HG02571 (cell line): Measurements from ENCODE around the gene RPGRIP1.
"Not testable (repeated sequence)": the region's sequence is repeated elsewhere in the genome, so short reads cannot be mapped to it uniquely, and the experiment has no call there.

ENCODE experiments used
- ATAC-seq: cut with Tn5 transposase; IDR thresholded peaks from one replicate; pipeline ENCODE4 v1.9.1; 2021; ENCODE audit warnings: mild to moderate bottlenecking, moderate library complexity; ENCODE audit not compliant: unreplicated experiment

Gene RPGRIP1

GRCh38 chr14:21258005-21258888 lies 21.6 kb upstream of the RPGRIP1 start:
- no peak for ATAC-seq

DNA sequence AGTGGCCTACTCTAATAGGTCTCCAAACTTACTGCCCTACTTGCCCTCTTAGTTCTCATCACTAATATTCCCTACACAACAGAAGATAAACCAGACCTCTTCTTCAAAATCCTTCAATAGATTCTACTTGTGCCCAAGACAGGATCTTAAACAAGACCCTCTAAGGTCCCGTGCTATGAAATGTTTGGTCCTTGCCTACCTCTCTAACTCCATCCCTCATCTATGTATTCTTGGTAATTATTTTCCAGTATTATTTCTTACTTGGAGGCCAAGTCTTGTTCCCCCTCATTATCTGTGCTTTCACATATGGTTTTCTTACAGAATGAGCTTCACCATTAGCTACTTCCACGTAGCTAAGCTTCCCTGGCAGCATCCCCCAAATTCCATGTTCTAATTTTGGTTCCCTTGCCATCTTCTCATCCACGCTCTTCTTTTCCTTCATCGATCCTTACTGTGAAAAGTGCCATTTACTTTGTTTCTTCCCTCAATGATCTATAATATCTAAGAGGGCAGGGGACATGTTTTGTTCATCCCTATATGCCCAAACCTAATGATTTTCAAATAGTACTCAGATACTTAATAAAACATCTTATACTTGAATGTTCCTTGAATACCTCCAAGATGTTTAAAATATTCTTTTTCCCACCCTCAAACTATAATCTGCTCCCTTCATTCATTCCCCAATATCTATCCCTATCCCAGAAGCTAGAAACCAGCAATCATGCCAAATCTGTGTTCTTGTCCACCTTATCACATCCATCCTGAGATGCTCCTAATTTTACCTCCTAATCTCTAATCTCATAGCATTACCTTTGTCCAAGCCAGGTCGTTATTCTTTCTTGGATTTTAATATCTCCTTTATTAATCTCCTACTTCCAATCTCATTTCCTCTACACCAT lies 20.7 kb upstream of the RPGRIP1 start:
- no peak for ATAC-seq

- no peak for ATAC-seq
Measured at GRCh38 chr14:21261824-21262223, 18.1 kb upstream of the RPGRIP1 start.

- ATAC-seq: no peak
Measured at GRCh38 chr14:21262410-21262809, 17.5 kb upstream of the RPGRIP1 start.

DNA sequence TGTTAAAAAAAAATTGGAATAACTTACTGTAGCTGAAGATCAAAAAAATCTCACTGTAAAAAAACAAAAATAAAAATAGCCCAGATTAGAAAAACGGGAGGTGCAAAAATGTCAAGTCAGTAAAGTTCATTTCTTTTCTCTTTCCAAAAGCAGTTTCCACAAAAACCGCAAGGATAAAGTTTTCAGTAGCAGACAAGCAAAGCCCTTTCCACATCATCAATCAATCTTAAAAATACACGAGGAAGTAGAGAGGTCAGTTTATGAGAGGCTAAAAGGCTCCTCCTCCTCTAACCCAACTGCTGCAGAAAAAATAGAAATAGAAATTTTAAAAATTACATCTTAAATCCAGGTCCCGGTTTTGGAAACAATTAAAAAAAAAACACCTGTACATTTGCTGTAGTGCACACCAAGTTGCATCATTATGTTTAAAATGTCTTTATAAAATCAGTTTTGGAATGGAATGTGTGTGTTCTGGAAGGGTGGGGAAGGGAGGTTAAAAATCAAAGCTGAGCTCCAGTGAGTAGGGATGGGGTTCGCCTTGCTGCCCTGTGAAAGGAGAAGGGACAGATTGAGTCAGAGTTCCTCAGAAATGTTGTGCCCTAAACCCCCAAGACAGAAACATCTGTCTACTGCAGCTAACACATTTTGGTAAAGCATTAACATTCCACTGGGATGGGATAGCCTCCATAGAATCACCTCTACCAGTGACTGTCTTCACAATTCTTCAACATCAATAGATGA lies 16.4 kb upstream of the RPGRIP1 start:
- no peak for ATAC-seq

DNA sequence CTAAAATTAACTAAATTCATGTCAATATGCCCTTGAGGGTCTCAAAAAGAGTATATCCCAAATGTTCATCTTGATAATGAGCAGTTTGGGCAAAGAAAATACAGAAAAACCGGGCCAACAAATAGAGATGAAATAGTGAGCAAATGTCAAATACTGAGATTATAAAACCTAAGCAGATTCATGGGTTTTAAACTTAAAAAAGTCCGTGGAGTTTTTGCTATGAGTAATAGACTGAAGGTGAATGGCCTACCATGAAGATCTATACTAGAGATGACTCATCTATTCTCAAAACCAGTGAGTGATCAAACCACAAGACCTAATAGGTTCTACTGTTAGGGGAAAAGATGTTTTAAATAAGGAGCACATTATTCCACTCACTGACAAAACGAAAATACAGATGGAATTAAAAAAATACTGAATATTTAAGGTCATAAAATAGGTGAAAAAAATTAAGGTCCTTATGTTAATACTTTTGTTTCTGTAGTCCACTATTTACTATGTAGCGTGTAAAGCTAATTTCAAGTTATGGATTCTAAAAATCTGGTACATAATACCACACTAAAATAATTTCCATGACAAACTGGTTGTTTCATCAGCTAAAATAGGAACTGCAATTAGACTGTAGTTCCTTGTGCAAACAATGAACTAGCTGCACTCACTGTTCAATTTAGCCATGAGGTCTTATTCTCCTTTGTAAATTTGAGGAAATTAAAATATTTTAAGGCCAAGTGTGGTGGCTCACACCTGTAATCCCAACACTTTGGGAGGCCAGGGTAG lies 15.7 kb upstream of the RPGRIP1 start:
- peak; percentile 75 for ATAC-seq

GRCh38 chr14:21267431-21267845 lies 12.4 kb upstream of the RPGRIP1 start:
- ATAC-seq: no peak

DNA sequence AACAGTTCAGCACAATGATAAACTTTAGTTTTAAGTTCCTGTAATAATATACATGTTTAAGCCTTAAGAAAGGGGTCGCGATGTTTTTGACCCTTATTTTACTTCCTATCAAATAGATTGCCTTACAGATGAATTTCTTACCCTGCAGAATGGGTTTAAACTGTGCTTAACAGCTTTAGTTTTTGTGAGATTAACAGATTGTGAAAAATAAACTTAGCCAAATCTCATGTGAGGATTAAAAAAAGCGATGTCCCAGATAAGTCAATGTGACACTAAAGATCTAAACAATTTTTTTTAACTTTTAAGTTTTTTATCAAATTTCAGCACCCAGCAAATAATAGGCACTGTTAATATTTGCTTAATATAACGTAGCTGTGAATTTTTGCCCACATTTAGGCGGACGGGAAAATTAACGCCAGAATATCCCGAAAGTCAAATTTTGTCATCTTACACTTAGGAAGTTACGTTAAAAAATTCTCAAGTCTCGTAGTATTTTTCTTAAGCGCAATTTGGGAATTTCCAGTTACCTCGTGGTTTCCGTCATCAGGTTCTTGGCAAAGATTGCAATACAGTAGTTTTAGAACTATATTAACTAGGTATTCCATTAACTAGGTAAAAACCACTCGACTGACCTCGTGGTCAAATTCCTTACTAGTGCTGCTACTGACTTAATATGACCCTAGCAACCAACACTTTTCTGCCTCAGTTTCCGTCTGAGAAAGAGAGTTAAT lies 11.8 kb upstream of the RPGRIP1 start:
- no peak for ATAC-seq

DNA sequence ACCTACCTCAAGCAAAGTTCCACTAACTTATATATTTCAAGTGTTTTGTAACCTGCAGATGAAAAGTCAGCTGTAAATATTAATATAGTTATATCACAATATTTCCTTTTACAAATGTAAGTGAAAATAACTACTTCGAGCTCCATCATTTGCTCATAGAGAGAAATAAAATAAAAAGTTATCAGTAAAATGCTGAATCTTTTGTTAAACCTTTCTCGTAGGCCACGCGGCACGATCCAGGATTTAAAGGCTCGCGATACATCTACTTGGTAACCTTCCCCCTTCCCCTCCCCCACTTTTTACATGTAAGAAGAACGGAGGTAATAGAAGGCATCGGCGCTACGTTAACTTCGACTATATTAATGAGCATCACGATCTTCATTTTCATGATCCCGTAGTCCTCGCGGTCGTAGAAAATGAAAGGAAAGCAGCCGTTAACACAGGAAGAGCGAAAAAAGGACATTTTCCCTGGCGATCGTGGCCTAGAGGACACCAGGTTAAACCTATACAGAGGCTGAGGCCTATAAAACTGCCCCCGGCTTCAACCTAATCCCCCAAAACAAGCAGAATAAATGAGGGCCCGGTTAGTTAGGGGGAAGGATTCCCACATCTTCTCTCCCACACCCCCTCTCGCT lies 11.1 kb upstream of the RPGRIP1 start:
- ATAC-seq: no peak

DNA sequence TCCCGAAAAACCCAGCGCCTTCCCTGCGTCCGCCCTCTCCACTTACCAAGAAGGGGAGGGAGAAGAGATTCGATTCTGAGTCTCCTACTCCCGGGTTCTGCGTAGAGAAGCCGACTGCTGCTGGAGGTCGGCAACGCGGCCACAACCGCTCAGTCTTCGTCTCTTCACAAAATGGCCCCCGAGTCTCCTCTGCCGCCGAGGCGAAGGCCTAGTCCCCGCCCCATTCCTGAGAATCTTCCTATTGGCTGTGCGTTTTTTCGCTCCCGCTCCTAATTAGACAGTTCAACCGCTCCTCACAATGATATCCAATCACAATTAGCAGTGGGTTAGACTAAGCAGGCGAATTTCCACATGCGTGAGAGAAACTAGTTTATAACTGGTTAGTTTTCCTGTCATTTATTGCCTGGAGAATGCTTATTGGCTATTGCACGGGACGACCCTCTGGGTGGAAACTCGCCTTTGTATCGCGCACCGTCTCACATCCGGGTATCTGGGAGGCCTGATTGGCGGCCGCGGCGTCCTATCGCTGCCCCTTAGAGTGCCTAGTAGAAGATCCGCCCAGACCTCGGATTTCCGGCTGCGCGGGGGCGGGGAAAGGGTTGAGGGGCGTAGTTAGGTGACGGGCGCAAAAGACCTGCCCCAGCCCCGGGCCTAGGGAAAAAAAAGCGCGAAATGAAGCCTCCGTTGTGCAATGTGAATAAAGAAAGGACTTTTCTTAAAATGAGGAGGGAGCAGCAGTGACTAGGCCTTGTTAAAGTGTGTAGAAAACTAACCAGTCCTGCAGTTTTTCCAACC lies 10.4 kb upstream of the RPGRIP1 start, which contains the start of gene HNRNPC:
Gene HNRNPC (minus strand): TSS at position 191 of the 795 bp plus-strand sequence. CDS start 35,249 bp downstream, outside the sequence.
- peak; percentile 88 for ATAC-seq

DNA sequence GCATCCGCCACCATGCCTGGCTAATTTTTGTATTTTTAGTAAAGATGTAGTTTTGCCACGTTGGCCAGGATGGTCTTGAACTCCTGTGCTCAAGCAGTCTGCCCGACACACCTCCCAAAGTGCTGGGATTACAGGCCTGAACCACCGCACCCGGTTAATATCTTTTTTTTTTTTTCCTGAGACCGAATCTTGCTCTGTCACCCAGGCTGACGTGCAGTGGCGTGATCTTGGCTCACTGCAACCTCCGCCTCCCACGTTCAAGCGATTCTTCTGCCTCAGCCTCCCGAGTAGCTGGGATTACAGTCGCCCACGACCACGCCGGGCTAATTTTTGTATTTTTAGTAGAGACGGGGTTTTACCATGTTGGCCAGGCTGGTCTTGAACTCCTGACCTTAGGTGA lies 7.2 kb upstream of the RPGRIP1 start:
- not testable (repeated sequence) for ATAC-seq

- ATAC-seq: no peak
Measured at GRCh38 chr14:21275261-21275858, 4.5 kb upstream of the RPGRIP1 start.

DNA sequence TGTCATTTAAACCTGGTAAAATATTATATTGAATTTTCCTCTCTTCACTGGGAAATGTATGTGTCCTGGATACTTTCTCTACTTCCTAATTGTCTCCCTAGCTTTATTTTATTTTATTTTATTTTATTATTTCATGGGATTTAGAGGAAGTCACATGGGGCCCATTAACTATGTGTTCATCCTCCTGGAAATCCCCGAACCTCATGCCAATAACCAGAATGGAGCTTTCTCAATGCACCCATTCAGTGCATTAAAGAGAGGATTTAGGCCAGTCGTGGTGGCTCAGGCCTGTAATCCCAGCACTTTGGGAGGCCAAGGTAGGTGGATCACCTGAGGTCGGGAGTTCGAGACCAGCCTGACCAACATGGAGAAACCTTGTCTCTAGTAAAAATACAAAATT lies 1.3 kb upstream of the RPGRIP1 start:
- ATAC-seq: no peak

- not testable (repeated sequence) for ATAC-seq
Measured at GRCh38 chr14:21281917-21282316, 2.0 kb downstream of the RPGRIP1 start.

DNA sequence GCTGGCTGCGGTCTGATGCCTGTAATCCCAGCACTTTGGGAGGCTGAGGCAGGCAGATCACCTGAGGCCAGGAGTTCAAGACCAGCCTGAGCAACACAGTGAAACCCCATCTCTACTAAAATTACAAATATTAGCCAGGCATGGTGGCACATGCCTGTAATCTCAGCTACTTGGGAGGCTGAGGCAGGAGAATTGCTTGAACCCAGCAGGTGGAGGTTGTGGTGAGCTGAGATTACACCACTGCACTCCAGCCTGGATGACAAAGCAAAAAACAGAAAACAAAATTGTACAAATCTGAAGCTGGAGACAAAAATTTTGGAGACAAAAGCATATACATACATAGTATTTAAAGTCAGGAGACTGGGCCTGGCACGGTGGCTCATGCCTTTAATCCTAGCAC lies 6.6 kb downstream of the RPGRIP1 start:
- not testable (repeated sequence) for ATAC-seq

- ATAC-seq: no peak
Measured at GRCh38 chr14:21287168-21287567, 7.3 kb downstream of the RPGRIP1 start.

DNA sequence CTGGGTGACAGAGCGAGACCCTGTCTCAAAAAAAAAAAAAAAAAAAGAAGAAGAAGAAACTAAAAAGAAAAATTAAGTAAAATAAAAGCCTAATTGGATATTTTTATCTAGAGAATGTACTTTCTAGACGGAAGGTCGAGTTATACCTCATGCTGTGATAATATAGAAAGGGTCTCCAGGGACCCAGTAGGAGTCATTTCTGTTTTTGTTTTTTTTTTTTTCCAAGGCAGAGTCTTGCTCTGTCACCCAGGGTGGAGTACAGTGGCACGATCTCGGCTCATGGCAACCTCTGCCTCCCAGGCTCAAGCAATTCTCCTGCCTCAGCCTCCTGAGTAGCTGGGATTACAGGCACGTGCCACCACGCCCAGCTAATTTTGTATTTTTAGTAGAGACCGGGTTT lies 14.1 kb downstream of the RPGRIP1 start:
- ATAC-seq: not testable (repeated sequence)

DNA sequence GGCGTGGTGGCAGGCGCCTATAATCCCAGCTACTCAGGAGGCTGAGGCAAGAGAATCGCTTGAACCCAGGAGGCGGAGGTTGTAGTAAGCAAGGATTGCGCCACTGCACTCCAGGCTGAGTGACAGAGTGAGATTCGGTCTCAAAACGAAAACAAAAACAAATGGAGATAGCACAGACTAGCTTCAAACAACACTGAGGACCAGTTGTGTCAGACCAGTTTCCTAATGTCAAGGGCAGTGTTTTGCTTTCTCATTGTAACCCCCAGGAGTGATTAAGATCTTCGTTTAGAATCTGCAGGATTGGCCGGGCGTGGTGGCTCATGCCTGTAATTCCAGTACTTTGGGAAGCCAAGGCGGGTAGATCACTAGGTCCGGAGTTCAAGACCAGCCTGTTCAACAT lies 18.5 kb downstream of the RPGRIP1 start:
- ATAC-seq: no peak
